ENCODE measurements around the gene INO80E. TPM values are rescaled to one million over a fixed set of nuclear protein-coding genes. Genes with fewer than 3 reads are reported as not detected.

The INO80E gene
- polyA plus RNA-seq, 3 donors from 2014 or later: 7.4 to 7.9 (median 7.7) TPM

GRCh38 chr16:30049871-30050270 lies 53.8 kb downstream of the INO80E start:
- Mint-ChIP-seq H3K27ac (no peak overlapping the region), H3K4me1 (peaks cover 0 to 16% of the 10 kb centered on the region in 2 donors), H3K4me3 (no peak overlapping the region), H3K36me3 (no peaks in the 10 kb centered on the region), H3K9me3 (no peaks in the 10 kb centered on the region), H3K27me3 (ENCODE audit: low read depth in 3 of 3) (peaks cover 8 to 37% (median 12%) of the 10 kb centered on the region in 3 donors)
- no peak for DNase-seq

GRCh38 chr16:30051518-30051917 lies 55.5 kb downstream of the INO80E start:
- no peaks in the 10 kb centered on the region for H3K9me3 Mint-ChIP-seq
- no peaks in the 10 kb centered on the region for H3K36me3 Mint-ChIP-seq

GRCh38 chr16:30052671-30053372 lies 56.8 kb downstream of the INO80E start:
- Mint-ChIP-seq H3K4me1 (peaks cover 0 to 14% of the 10 kb centered on the region in 2 donors), H3K27me3 (ENCODE audit: low read depth in 3 of 3) (peaks cover 4 to 32% (median 9%) of the 10 kb centered on the region in 3 donors), H3K36me3 (no peaks in the 10 kb centered on the region), H3K27ac (peak overlapping the region in 4 of 6 donors; percentile 57 to 77 (median 72)), H3K4me3 (peak overlapping the region; percentile 80 to 87 (median 85)), H3K9me3 (no peaks in the 10 kb centered on the region)
- DNase-seq: peak; percentile 87 to 89 (median 87)

More at GRCh38 chr16:30051518-30051917, 55.5 kb downstream of the INO80E start:
- Mint-ChIP-seq H3K27ac (peak overlapping the region in 4 of 6 donors; percentile 29 to 78 (median 52)), H3K27me3 (ENCODE audit: low read depth in 3 of 3) (peaks cover 4 to 34% (median 9%) of the 10 kb centered on the region in 3 donors), H3K4me3 (peak overlapping the region; percentile 57 to 71 (median 64)), H3K4me1 (peaks cover 0 to 14% of the 10 kb centered on the region in 2 donors)
- no peak for DNase-seq

- no peaks in the 10 kb centered on the region for H3K9me3 Mint-ChIP-seq
- H3K4me1 Mint-ChIP-seq: peaks cover 0 to 14% of the 10 kb centered on the region in 2 donors
- H3K36me3 Mint-ChIP-seq: no peaks in the 10 kb centered on the region
- H3K27me3 Mint-ChIP-seq (ENCODE audit: low read depth in 3 of 3): peaks cover 4 to 32% (median 9%) of the 10 kb centered on the region in 3 donors
- no peak for DNase-seq
- H3K27ac Mint-ChIP-seq: peak overlapping the region in 3 of 6 donors; percentile 24 to 75 (median 43)
- peak overlapping the region; percentile 54 to 74 (median 63) for H3K4me3 Mint-ChIP-seq
Measured at GRCh38 chr16:30053376-30054015, 57.5 kb downstream of the INO80E start.

GRCh38 chr16:30054451-30054850 lies 58.4 kb downstream of the INO80E start:
- H3K27ac Mint-ChIP-seq: peak overlapping the region in 1 of 6 donors; percentile 56
- DNase-seq: no peak
- peaks cover 4 to 32% (median 9%) of the 10 kb centered on the region in 3 donors for H3K27me3 Mint-ChIP-seq (ENCODE audit: low read depth in 3 of 3)
- peak overlapping the region in 4 of 5 donors; percentile 57 to 73 (median 66) for H3K4me3 Mint-ChIP-seq
- no peaks in the 10 kb centered on the region for H3K36me3 Mint-ChIP-seq
- H3K9me3 Mint-ChIP-seq: no peaks in the 10 kb centered on the region
- peaks cover 0 to 14% of the 10 kb centered on the region in 2 donors for H3K4me1 Mint-ChIP-seq

- no peak overlapping the region for H3K27ac Mint-ChIP-seq
- H3K27me3 Mint-ChIP-seq (ENCODE audit: low read depth in 3 of 3): peaks cover 4 to 31% (median 9%) of the 10 kb centered on the region in 3 donors
- H3K4me3 Mint-ChIP-seq: peak overlapping the region in 3 of 5 donors; percentile 6 to 64 (median 41)
- peaks cover 0 to 14% of the 10 kb centered on the region in 2 donors for H3K4me1 Mint-ChIP-seq
- no peak for DNase-seq
- no peaks in the 10 kb centered on the region for H3K9me3 Mint-ChIP-seq
- no peaks in the 10 kb centered on the region for H3K36me3 Mint-ChIP-seq
Measured at GRCh38 chr16:30054959-30055553, 59.0 kb downstream of the INO80E start.

Other genes with a start within 250 kb of the INO80E start
- not detected for gene ZG16, start 218.0 kb upstream of the INO80E start, polyA plus RNA-seq
- gene KIF22, start 205.5 kb upstream of the INO80E start, polyA plus RNA-seq: 10 to 100 TPM; 33.1 to 45.2 (median 33.3) TPM
- 10 to 100 TPM; 49.2 to 54.8 (median 52.7) TPM for gene MAZ, start 189.7 kb upstream of the INO80E start, polyA plus RNA-seq
- not detected for gene PRRT2, start 184.0 kb upstream of the INO80E start, polyA plus RNA-seq
- 10 to 100 TPM; 44.8 to 55.2 (median 46.1) TPM for gene PAGR1, start 180.1 kb upstream of the INO80E start, polyA plus RNA-seq
- 100 to 1,000 TPM; 103 to 195 (median 142) TPM for gene MVP, start 175.8 kb upstream of the INO80E start, polyA plus RNA-seq
- gene CDIPT, start 133.0 kb upstream of the INO80E start, polyA plus RNA-seq: 100 to 1,000 TPM in 2 of 3 donors, 10 to 100 TPM in 1; 77.6 to 115 (median 110) TPM
- not detected for gene SEZ6L2, start 96.7 kb upstream of the INO80E start, polyA plus RNA-seq
- not detected for gene ASPHD1, start 95.8 kb upstream of the INO80E start, polyA plus RNA-seq
- 10 to 100 TPM in 1 of 3 donors, 1 to 10 TPM in 2; 3.5 to 13.8 (median 9.2) TPM for gene KCTD13, start 70.0 kb upstream of the INO80E start, polyA plus RNA-seq
- 100 to 1,000 TPM; 157 to 243 (median 216) TPM for gene TMEM219, start 34.2 kb upstream of the INO80E start, polyA plus RNA-seq
- gene TAOK2, start 22.4 kb upstream of the INO80E start, polyA plus RNA-seq: 10 to 100 TPM in 1 of 3 donors, 1 to 10 TPM in 2; 2.1 to 10.7 (median 3.0) TPM
- gene HIRIP3, start 624 bp upstream of the INO80E start, polyA plus RNA-seq: 10 to 100 TPM; 14.1 to 23.5 (median 18.9) TPM
- gene DOC2A, start 14.8 kb downstream of the INO80E start, polyA plus RNA-seq: not detected
- not detected for gene C16orf92, start 27.0 kb downstream of the INO80E start, polyA plus RNA-seq
- gene TLCD3B, start 35.0 kb downstream of the INO80E start, polyA plus RNA-seq: not detected
- gene ALDOA, start 69.5 kb downstream of the INO80E start, polyA plus RNA-seq: 1,000 to 10,000 TPM in 2 of 3 donors, 100 to 1,000 TPM in 1; 741 to 1,156 (median 1,018) TPM
- 100 to 1,000 TPM; 244 to 365 (median 317) TPM for gene PPP4C, start 79.8 kb downstream of the INO80E start, polyA plus RNA-seq
- gene TBX6, start 95.7 kb downstream of the INO80E start, polyA plus RNA-seq: not detected
- gene YPEL3, start 100.0 kb downstream of the INO80E start, polyA plus RNA-seq: 100 to 1,000 TPM; 248 to 354 (median 284) TPM
- not detected for gene GDPD3, start 117.3 kb downstream of the INO80E start, polyA plus RNA-seq
- 1 to 10 TPM; 4.3 to 6.4 (median 5.8) TPM for gene MAPK3, start 127.0 kb downstream of the INO80E start, polyA plus RNA-seq
- gene CORO1A, start 187.4 kb downstream of the INO80E start, polyA plus RNA-seq: 1,000 to 10,000 TPM; 1,282 to 1,713 (median 1,680) TPM
- 100 to 1,000 TPM; 141 to 239 (median 203) TPM for gene BOLA2B, start 197.4 kb downstream of the INO80E start, polyA plus RNA-seq
- gene SLX1A, start 197.6 kb downstream of the INO80E start, polyA plus RNA-seq: 100 to 1,000 TPM in 1 of 3 donors, 10 to 100 TPM in 2; 91.2 to 113 (median 99.6) TPM
- 1 to 10 TPM; 1.4 to 3.1 (median 2.7) TPM for gene SULT1A3, start 203.0 kb downstream of the INO80E start, polyA plus RNA-seq

Measured in immature natural killer cell (primary cell).